ENCODE data around the gene RHBDF2. TPM values are rescaled to one million over a fixed set of nuclear protein-coding genes. Genes with fewer than 3 reads are reported as not detected.

Gene RHBDF2
- total RNA-seq, 1 experiment from 2014 or later: 46.5 TPM

DNA sequence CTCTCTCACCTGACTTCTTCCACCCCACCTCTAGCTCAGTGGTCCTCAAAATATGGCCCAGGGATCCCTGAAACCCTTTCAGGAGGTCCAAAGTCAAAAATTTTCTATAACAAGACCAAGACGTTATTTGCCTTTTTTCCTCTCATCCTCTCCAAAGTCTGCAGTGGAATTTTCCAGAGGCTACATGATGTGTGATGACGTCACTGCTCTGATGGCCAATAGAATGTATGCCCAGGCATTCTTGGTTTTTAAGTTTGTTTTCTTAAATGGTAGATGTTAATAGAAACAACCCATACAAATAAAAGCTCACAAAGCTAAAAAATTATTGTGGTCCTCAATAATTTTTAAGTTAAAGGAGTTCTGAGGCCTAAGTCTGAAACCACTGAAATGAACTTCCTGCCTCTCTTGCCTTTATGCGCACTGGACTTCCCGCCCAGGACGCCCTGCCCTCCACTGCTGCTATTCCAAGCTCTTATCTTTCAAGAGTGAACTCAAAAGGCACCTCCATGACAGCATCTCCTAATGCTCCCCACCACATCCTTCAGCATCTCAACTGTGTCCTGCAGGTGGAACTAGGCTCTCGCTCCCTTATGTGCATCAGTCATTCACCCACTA lies 61.8 kb downstream of the RHBDF2 start:
- no peak for DNase-seq (ENCODE audit: low spot score)

DNA sequence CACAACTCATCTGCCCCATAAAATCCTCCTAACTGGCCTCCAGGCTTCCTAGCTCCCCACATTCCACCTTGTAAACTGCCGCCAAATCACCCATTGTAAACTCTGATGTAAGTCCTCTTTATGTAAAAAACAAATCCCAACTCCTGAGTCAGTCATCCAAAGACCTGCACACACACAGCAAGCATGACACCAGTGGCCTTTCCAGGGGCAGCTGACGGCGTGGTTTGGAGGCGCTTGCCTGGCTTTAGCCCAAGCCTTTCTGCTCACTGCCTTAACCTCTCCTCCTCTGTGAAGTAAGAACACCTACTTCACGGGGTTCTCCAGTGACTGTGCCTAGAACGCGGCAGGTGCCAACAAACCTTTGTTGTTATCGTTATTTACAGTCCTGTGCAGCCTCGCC lies 62.3 kb downstream of the RHBDF2 start:
- no peak for DNase-seq (ENCODE audit: low spot score)

GRCh38 chr17:76437467-76438402 lies 63.5 kb downstream of the RHBDF2 start:
- DNase-seq (ENCODE audit: low spot score): no peak

- DNase-seq (ENCODE audit: low spot score): no peak
Measured at GRCh38 chr17:76435751-76436150, 65.5 kb downstream of the RHBDF2 start.

GRCh38 chr17:76434870-76435269 lies 66.4 kb downstream of the RHBDF2 start:
- DNase-seq (ENCODE audit: low spot score): no peak

- DNase-seq (ENCODE audit: low spot score): no peak
Measured at GRCh38 chr17:76433693-76434092, 67.5 kb downstream of the RHBDF2 start.

GRCh38 chr17:76432712-76433336 lies 68.4 kb downstream of the RHBDF2 start:
- DNase-seq (ENCODE audit: low spot score): peak; percentile 15

- no peak for DNase-seq (ENCODE audit: low spot score)
Measured at GRCh38 chr17:76432004-76432403, 69.2 kb downstream of the RHBDF2 start.

GRCh38 chr17:76431509-76431908 lies 69.7 kb downstream of the RHBDF2 start:
- no peak for DNase-seq (ENCODE audit: low spot score)

DNA sequence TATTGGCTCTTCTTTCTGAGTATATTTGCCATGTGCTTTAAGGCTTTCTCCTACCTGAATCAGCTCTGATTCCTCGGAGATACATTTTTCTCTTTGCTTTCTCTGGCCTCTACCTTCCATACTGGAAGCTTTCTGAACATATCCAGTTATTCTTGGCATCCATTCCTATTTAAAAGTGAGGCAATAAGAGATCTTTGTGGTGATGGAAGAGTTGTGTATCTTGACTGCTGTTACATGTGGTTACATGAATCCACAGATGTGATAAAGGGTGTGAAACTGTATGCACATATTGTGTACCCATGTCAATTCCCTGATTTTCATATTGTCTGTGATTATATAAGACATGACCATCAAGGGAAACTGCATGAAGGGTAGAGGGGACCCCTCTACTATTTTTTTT lies 72.7 kb downstream of the RHBDF2 start:
- no peak for DNase-seq (ENCODE audit: low spot score)

- DNase-seq (ENCODE audit: low spot score): no peak
Measured at GRCh38 chr17:76427501-76428231, 73.6 kb downstream of the RHBDF2 start.

- DNase-seq (ENCODE audit: low spot score): no peak
Measured at GRCh38 chr17:76426853-76427252, 74.4 kb downstream of the RHBDF2 start.

DNA sequence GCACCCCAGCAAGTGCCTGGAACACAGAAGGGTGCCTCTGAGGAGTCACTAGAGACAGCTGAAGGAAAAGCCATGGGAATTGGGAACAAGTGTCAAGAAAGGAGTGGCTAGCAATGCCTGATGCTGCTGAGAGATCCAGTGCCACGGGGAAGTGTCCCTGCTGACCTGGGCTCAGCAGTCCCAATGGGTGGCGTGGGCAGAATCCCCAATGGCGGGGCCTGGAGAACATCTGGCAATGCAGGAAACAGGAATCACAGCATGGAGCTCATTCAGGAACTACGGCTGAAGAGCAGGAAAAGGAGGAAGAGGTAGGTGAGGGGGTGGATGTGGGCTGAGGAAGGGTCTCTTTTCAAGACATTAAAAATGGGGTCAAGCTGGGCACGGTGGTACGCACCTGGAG lies 78.4 kb downstream of the RHBDF2 start:
- no peak for DNase-seq (ENCODE audit: low spot score)

GRCh38 chr17:76422406-76422805 lies 78.8 kb downstream of the RHBDF2 start:
- no peak for DNase-seq (ENCODE audit: low spot score)

DNA sequence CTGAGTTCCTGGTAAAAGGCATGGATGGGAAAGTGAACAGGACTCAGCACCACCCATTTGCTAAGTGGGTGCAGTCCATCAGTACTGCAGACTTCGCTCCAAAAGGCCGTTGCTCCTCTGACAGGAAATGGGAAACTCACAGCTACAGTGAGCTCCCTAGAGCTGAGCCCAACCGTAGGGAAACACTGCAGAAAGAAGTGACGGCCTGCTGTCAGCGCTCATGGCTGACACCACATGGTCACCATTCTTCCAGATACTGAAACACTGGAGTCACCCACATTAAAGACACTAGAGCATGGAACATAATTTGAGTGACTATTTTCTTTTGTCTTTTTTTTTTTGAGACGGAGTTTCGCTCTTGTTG lies 80.2 kb downstream of the RHBDF2 start:
- no peak for DNase-seq (ENCODE audit: low spot score)

Other genes starting within 250 kb of the RHBDF2 start
- gene UBALD2, start 236.1 kb downstream of the RHBDF2 start, total RNA-seq (2014; rRNA removed; shearing (Covaris generic)): 63.7 and 72.5 TPM in 2 replicates
- 0.05 and 0.18 TPM in 2 replicates for gene QRICH2, start 193.1 kb downstream of the RHBDF2 start, total RNA-seq (2014; rRNA removed; shearing (Covaris generic))
- gene PRPSAP1, start 147.5 kb downstream of the RHBDF2 start, total RNA-seq (2014; rRNA removed; shearing (Covaris generic)): 31.7 and 35.5 TPM in 2 replicates
- gene SPHK1, start 116.8 kb downstream of the RHBDF2 start, total RNA-seq (2014; rRNA removed; shearing (Covaris generic)): 2.7 and 4.4 TPM in 2 replicates
- gene UBE2O, start 48.3 kb downstream of the RHBDF2 start, total RNA-seq (2014; rRNA removed; shearing (Covaris generic)): 22.4 and 24.4 TPM in 2 replicates
- gene AANAT, start 33.8 kb downstream of the RHBDF2 start, total RNA-seq (2014; rRNA removed; shearing (Covaris generic)): not detected in 2 replicates
- gene CYGB, start 36.3 kb upstream of the RHBDF2 start, total RNA-seq (2014; rRNA removed; shearing (Covaris generic)): not detected in 2 replicates
- gene PRCD, start 38.6 kb upstream of the RHBDF2 start, total RNA-seq (2014; rRNA removed; shearing (Covaris generic)): not detected in 2 replicates
- gene ST6GALNAC2, start 84.4 kb upstream of the RHBDF2 start, total RNA-seq (2014; rRNA removed; shearing (Covaris generic)): 1.0 and 2.6 TPM in 2 replicates
- 5.3 and 9.6 TPM in 2 replicates for gene ST6GALNAC1, start 142.3 kb upstream of the RHBDF2 start, total RNA-seq (2014; rRNA removed; shearing (Covaris generic))
- gene MXRA7, start 209.5 kb upstream of the RHBDF2 start, total RNA-seq (2014; rRNA removed; shearing (Covaris generic)): 0.23 and 0.99 TPM in 2 replicates
- 28.0 and 34.0 TPM in 2 replicates for gene JMJD6, start 225.2 kb upstream of the RHBDF2 start, total RNA-seq (2014; rRNA removed; shearing (Covaris generic))
- gene METTL23, start 225.4 kb upstream of the RHBDF2 start, total RNA-seq (2014; rRNA removed; shearing (Covaris generic)): 52.1 and 52.8 TPM in 2 replicates
- gene SRSF2, start 235.9 kb upstream of the RHBDF2 start, total RNA-seq (2014; rRNA removed; shearing (Covaris generic)): 1,245 and 1,410 TPM in 2 replicates
- 21.5 and 24.9 TPM in 2 replicates for gene MFSD11, start 236.7 kb upstream of the RHBDF2 start, total RNA-seq (2014; rRNA removed; shearing (Covaris generic))